Measurements from ENCODE around the gene PCED1B.
A peak's percentile ranks its signal among the peaks of the same experiment; 100 is the strongest.

The PCED1B gene

DNA sequence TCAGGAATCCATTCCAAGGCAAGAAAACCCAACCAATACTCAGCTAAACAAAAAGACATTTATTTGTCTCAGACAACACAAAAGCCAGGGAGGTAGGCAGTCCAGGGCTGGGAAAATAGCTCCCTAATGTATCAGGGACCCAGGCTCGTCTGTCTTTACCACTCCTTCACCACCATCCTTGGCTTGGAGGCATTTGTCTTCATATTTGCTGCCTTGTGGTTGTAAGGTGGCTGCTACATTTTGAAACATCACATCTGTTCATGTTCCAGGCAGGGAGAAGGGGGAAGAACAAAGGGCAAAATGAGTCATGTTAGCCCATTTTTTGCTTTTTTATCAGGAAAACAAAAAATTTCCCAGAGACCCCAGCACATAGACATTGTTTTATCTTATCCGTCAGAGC lies 44.8 kb upstream of the PCED1B start:
- Histone ChIP-seq H3K4me3 (ENCODE audit: low read depth, low read length) (no peak overlapping the region), H3K27ac (ENCODE audit: extremely low read depth, low read depth, low read length) (no peak overlapping the region)
- POLR2A ChIA-PET = no interaction called here

DNA sequence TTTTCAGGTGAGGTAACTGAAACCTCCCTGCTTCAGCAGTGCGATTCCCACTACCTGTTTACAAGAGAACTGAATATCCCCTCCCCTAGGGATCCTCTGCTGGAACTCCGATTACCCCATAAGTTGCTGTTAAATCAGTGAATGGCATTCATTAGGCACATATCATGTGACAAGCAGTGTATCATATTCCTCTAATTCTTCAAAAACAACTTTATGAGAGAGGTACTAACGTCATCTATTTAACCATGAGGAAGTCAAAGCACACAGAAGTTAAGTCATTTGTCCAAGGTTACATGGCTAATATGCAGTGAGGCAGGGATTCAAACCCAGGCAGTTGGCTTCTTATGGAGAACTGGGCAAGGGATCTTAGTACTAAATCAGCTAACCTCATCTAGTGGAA lies 43.9 kb upstream of the PCED1B start:
- Histone ChIP-seq H3K4me3 (ENCODE audit: low read depth, low read length) (no peak overlapping the region), H3K36me3 (ENCODE audit: control insufficient read depth in 2 of 2, insufficient read depth in 1 of 2, low read length in 2 of 2) (no peaks in the 10 kb centered on the region), H3K27ac (ENCODE audit: extremely low read depth, low read depth, low read length) (no peak overlapping the region), H3K4me1 (ENCODE audit: control insufficient read depth, insufficient read depth, low read length) (no peaks in the 10 kb centered on the region), H3K9me3 (ENCODE audit: control insufficient read depth, insufficient read depth, low read depth, low read length) (no peaks in the 10 kb centered on the region)
- POLR2A ChIA-PET = no interaction called here
- CTCF ChIA-PET = interaction anchor here (0.9 to 1.3 kb wide), 3 partner anchors 362 to 964 kb away, joined by 3 to 4 read pairs (median 3); no protein-coding TSS in a partner anchor
- TF ChIP-seq, protein P1, sequence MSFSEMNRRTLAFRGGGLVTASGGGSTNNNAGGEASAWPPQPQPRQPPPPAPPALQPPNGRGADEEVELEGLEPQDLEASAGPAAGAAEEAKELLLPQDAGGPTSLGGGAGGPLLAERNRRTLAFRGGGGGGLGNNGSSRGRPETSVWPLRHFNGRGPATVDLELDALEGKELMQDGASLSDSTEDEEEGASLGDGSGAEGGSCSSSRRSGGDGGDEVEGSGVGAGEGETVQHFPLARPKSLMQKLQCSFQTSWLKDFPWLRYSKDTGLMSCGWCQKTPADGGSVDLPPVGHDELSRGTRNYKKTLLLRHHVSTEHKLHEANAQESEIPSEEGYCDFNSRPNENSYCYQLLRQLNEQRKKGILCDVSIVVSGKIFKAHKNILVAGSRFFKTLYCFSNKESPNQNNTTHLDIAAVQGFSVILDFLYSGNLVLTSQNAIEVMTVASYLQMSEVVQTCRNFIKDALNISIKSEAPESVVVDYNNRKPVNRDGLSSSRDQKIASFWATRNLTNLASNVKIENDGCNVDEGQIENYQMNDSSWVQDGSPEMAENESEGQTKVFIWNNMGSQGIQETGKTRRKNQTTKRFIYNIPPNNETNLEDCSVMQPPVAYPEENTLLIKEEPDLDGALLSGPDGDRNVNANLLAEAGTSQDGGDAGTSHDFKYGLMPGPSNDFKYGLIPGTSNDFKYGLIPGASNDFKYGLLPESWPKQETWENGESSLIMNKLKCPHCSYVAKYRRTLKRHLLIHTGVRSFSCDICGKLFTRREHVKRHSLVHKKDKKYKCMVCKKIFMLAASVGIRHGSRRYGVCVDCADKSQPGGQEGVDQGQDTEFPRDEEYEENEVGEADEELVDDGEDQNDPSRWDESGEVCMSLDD (tag by site-specific recombination; IDR thresholded peaks at IDR 0.05) = no peak
- TF ChIP-seq ZBTB8A (tag by site-specific recombination; IDR thresholded peaks at IDR 0.05) (no peak), ZNF830 (tag by site-specific recombination; IDR thresholded peaks at IDR 0.05; ENCODE audit: low read depth) (no peak), ZNF514 (tag by site-specific recombination; IDR thresholded peaks at IDR 0.05) (no peak), OVOL3 (tag by site-specific recombination; IDR thresholded peaks at IDR 0.05) (no peak), ZNF391 (tag by site-specific recombination; IDR thresholded peaks at IDR 0.05; ENCODE audit: borderline replicate concordance, low read depth) (no peak), ZNF366 (tag by site-specific recombination; conservative IDR thresholded peaks at IDR 0.05) (peak; percentile 81), ZNF174 (tag by site-specific recombination; IDR thresholded peaks at IDR 0.05) (no peak), SCRT2 (tag by site-specific recombination; IDR thresholded peaks at IDR 0.05) (no peak), HOXA7 (CRISPR knock-in tag; IDR thresholded peaks at IDR 0.05; ENCODE audit: borderline replicate concordance) (no peak), ZNF621 (tag by site-specific recombination; IDR thresholded peaks at IDR 0.05) (no peak), ZNF16 (tag by site-specific recombination; IDR thresholded peaks at IDR 0.05; ENCODE audit: low read depth) (no peak), GLI4 (tag by site-specific recombination; IDR thresholded peaks at IDR 0.05) (no peak), ZNF629 (tag by site-specific recombination; IDR thresholded peaks at IDR 0.05) (peak; percentile 91)
- TF ChIP-seq, protein P2, sequence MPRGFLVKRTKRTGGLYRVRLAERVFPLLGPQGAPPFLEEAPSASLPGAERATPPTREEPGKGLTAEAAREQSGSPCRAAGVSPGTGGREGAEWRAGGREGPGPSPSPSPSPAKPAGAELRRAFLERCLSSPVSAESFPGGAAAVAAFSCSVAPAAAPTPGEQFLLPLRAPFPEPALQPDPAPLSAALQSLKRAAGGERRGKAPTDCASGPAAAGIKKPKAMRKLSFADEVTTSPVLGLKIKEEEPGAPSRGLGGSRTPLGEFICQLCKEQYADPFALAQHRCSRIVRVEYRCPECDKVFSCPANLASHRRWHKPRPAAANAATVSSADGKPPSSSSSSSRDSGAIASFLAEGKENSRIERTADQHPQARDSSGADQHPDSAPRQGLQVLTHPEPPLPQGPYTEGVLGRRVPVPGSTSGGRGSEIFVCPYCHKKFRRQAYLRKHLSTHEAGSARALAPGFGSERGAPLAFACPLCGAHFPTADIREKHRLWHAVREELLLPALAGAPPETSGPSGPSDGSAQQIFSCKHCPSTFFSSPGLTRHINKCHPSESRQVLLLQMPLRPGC (tag by site-specific recombination; IDR thresholded peaks at IDR 0.05) = peak; percentile 52; the same call in 1 of the 2 replicates
- TF ChIP-seq, protein P3, sequence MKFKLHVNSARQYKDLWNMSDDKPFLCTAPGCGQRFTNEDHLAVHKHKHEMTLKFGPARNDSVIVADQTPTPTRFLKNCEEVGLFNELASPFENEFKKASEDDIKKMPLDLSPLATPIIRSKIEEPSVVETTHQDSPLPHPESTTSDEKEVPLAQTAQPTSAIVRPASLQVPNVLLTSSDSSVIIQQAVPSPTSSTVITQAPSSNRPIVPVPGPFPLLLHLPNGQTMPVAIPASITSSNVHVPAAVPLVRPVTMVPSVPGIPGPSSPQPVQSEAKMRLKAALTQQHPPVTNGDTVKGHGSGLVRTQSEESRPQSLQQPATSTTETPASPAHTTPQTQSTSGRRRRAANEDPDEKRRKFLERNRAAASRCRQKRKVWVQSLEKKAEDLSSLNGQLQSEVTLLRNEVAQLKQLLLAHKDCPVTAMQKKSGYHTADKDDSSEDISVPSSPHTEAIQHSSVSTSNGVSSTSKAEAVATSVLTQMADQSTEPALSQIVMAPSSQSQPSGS (tag by site-specific recombination; IDR thresholded peaks at IDR 0.05; ENCODE audit: low read depth) = peak; percentile 63
- TF ChIP-seq, protein P4, sequence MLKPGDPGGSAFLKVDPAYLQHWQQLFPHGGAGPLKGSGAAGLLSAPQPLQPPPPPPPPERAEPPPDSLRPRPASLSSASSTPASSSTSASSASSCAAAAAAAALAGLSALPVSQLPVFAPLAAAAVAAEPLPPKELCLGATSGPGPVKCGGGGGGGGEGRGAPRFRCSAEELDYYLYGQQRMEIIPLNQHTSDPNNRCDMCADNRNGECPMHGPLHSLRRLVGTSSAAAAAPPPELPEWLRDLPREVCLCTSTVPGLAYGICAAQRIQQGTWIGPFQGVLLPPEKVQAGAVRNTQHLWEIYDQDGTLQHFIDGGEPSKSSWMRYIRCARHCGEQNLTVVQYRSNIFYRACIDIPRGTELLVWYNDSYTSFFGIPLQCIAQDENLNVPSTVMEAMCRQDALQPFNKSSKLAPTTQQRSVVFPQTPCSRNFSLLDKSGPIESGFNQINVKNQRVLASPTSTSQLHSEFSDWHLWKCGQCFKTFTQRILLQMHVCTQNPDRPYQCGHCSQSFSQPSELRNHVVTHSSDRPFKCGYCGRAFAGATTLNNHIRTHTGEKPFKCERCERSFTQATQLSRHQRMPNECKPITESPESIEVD (tag by site-specific recombination; IDR thresholded peaks at IDR 0.05) = peak; percentile 82
- TF ChIP-seq, protein P5, sequence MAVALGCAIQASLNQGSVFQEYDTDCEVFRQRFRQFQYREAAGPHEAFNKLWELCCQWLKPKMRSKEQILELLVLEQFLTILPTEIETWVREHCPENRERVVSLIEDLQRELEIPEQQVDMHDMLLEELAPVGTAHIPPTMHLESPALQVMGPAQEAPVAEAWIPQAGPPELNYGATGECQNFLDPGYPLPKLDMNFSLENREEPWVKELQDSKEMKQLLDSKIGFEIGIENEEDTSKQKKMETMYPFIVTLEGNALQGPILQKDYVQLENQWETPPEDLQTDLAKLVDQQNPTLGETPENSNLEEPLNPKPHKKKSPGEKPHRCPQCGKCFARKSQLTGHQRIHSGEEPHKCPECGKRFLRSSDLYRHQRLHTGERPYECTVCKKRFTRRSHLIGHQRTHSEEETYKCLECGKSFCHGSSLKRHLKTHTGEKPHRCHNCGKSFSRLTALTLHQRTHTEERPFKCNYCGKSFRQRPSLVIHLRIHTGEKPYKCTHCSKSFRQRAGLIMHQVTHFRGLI (tag by site-specific recombination; IDR thresholded peaks at IDR 0.05) = no peak
- TF ChIP-seq, protein P6, sequence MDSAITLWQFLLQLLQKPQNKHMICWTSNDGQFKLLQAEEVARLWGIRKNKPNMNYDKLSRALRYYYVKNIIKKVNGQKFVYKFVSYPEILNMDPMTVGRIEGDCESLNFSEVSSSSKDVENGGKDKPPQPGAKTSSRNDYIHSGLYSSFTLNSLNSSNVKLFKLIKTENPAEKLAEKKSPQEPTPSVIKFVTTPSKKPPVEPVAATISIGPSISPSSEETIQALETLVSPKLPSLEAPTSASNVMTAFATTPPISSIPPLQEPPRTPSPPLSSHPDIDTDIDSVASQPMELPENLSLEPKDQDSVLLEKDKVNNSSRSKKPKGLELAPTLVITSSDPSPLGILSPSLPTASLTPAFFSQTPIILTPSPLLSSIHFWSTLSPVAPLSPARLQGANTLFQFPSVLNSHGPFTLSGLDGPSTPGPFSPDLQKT (IDR thresholded peaks at IDR 0.05; ENCODE audit: borderline replicate concordance, low read depth, low read length) = no peak

More for the DNA sequence above, 44.8 kb upstream of the PCED1B start:
- no peaks in the 10 kb centered on the region for H3K36me3 ChIP-seq (ENCODE audit: control insufficient read depth in 2 of 2, insufficient read depth in 1 of 2, low read length in 2 of 2)
- TF ChIP-seq REPIN1 (tag by site-specific recombination; IDR thresholded peaks at IDR 0.05; ENCODE audit: low read depth) (no peak), GFI1B (tag by site-specific recombination; IDR thresholded peaks at IDR 0.05) (no peak)
- TF ChIP-seq, protein P1 (tag by site-specific recombination; IDR thresholded peaks at IDR 0.05) = no peak
- CTCF ChIA-PET = interaction anchor here (0.7 to 3.7 kb wide), 5 partner anchors 126 to 804 kb away, joined by 3 to 28 read pairs (median 3); no protein-coding TSS in a partner anchor
- no peaks in the 10 kb centered on the region for H3K9me3 ChIP-seq (ENCODE audit: control insufficient read depth, insufficient read depth, low read depth, low read length)
- no peaks in the 10 kb centered on the region for H3K4me1 ChIP-seq (ENCODE audit: control insufficient read depth, insufficient read depth, low read length)

Measured in HEK293 (cell line).